ENCODE data around the gene CRYAA.

GRCh38 chr21:43210454-43211071 is 41.8 kb downstream of the CRYAA start:
- no peak for TF ChIP-seq CTCF (IDR thresholded peaks at IDR 0.05)
- TF ChIP-seq POLR2A (IDR thresholded peaks at IDR 0.05), result no peak
